Measurements from ENCODE around the gene PLCL1. TPM values are rescaled to one million over a fixed set of nuclear protein-coding genes. Genes with fewer than 3 reads are reported as not detected.

The PLCL1 gene
- total RNA-seq, 2 donors from 2014 or later = 2.0 to 2.9 TPM

GRCh38 chr2:197973772-197974171, 169.4 kb downstream of the PLCL1 start:
- Histone ChIP-seq H3K36me3 (replicated peaks in 1 of 2; ENCODE audit: insufficient read depth in 1 of 2, low read depth in 2 of 2) (no peaks in the 10 kb centered on the region), H3K27ac (no peak overlapping the region), H3K9me3 (no peaks in the 10 kb centered on the region), H3K4me3 (no peak overlapping the region), H3K27me3 (no peaks in the 10 kb centered on the region), H3K4me1 (no peaks in the 10 kb centered on the region)
- intact Hi-C loops (cut with DNase I) = no loop called here
- no peak for ATAC-seq
- TF ChIP-seq CTCF (IDR thresholded peaks at IDR 0.05) (no peak), POLR2A (IDR thresholded peaks at IDR 0.05) (no peak)
- no peak for DNase-seq

- no peak for TF ChIP-seq POLR2A (IDR thresholded peaks at IDR 0.05)
- TF ChIP-seq CTCF (IDR thresholded peaks at IDR 0.05) = no peak
- H3K9me3 ChIP-seq = no peaks in the 10 kb centered on the region
- no peaks in the 10 kb centered on the region for H3K36me3 ChIP-seq (replicated peaks in 1 of 2; ENCODE audit: insufficient read depth in 1 of 2, low read depth in 2 of 2)
- H3K27ac ChIP-seq = no peak overlapping the region
- ATAC-seq (no peak), DNase-seq (no peak)
- intact Hi-C loops (cut with DNase I) = no loop called here
- no peaks in the 10 kb centered on the region for H3K27me3 ChIP-seq
- H3K4me1 ChIP-seq = no peaks in the 10 kb centered on the region
- 65 to 69% methylated on average over 5 of the region's 5 CpGs for WGBS, 2 donors
- no peak overlapping the region for H3K4me3 ChIP-seq
Measured at GRCh38 chr2:197975931-197976519, 171.6 kb downstream of the PLCL1 start.

GRCh38 chr2:197978971-197979370, 174.6 kb downstream of the PLCL1 start:
- H3K4me1 ChIP-seq = no peaks in the 10 kb centered on the region
- TF ChIP-seq CTCF (IDR thresholded peaks at IDR 0.05) = no peak
- no peak for TF ChIP-seq POLR2A (IDR thresholded peaks at IDR 0.05)
- no peak overlapping the region for H3K4me3 ChIP-seq
- DNase-seq = no peak
- no peak for ATAC-seq
- no peaks in the 10 kb centered on the region for H3K36me3 ChIP-seq (replicated peaks in 1 of 2; ENCODE audit: insufficient read depth in 1 of 2, low read depth in 2 of 2)
- intact Hi-C loops (cut with DNase I) = no loop called here
- H3K9me3 ChIP-seq = no peaks in the 10 kb centered on the region
- 76 to 84% methylated on average over 4 of the region's 4 CpGs for WGBS, 2 donors
- H3K27me3 ChIP-seq = no peaks in the 10 kb centered on the region
- no peak overlapping the region for H3K27ac ChIP-seq

- Histone ChIP-seq H3K4me1 (no peaks in the 10 kb centered on the region), H3K27me3 (no peaks in the 10 kb centered on the region), H3K9me3 (no peaks in the 10 kb centered on the region), H3K27ac (no peak overlapping the region), H3K4me3 (no peak overlapping the region), H3K36me3 (replicated peaks in 1 of 2; ENCODE audit: insufficient read depth in 1 of 2, low read depth in 2 of 2) (no peaks in the 10 kb centered on the region)
- DNase-seq (no peak), ATAC-seq (no peak)
- TF ChIP-seq CTCF (IDR thresholded peaks at IDR 0.05) (no peak), POLR2A (IDR thresholded peaks at IDR 0.05) (no peak)
- WGBS, 2 donors = 71 to 84% methylated on average over 2 of the region's 2 CpGs
- intact Hi-C loops (cut with DNase I) = no loop called here
Measured at GRCh38 chr2:197982565-197982964, 178.2 kb downstream of the PLCL1 start.

GRCh38 chr2:197985029-197985638, 180.7 kb downstream of the PLCL1 start:
- intact Hi-C loops (cut with DNase I) = no loop called here
- Histone ChIP-seq H3K27me3 (no peaks in the 10 kb centered on the region), H3K9me3 (no peaks in the 10 kb centered on the region), H3K27ac (no peak overlapping the region), H3K36me3 (replicated peaks in 1 of 2; ENCODE audit: insufficient read depth in 1 of 2, low read depth in 2 of 2) (no peaks in the 10 kb centered on the region), H3K4me1 (no peaks in the 10 kb centered on the region), H3K4me3 (no peak overlapping the region)
- 93 to 100% methylated on average over 2 of the region's 2 CpGs for WGBS, 2 donors
- DNase-seq = no peak
- TF ChIP-seq POLR2A (IDR thresholded peaks at IDR 0.05) (no peak), CTCF (IDR thresholded peaks at IDR 0.05) (no peak)
- no peak for ATAC-seq
